GM20000 (cell line): ENCODE measurements around the gene GCLC.

ENCODE experiments used
- DNase-seq: peaks from one replicate; pipeline ENCODE4 v3.0.0; 2012; ENCODE audit warnings: low spot score
- TF ChIP-seq, protein P1 (sequence below): IDR thresholded peaks from 2 replicates; pipeline ENCODE4 v1.5.1; 2012; ENCODE audit warnings: mild to moderate bottlenecking, control low read depth; ENCODE audit errors: extremely low read depth, missing control alignments

GCLC gene

DNA sequence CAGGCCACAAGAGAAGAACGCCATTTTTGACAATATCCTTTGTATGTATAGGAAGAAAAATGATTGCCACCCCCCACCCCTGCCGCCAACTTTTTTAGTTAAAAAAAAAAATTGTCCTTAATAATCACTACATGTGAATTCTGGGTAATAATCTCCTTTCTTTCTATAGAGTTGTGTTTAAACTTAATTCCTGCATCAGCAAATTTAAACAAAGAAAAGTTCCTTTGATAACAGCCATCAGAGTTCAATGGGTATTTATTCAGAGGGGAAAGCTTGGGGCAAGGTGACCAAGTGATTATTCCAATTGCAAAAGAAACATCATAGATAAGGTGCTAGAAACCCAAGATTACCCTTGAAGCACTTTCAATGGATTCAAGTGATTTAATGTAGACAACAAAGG lies 47.0 kb downstream of the GCLC start:
- no peak for DNase-seq
- TF ChIP-seq, protein P1, sequence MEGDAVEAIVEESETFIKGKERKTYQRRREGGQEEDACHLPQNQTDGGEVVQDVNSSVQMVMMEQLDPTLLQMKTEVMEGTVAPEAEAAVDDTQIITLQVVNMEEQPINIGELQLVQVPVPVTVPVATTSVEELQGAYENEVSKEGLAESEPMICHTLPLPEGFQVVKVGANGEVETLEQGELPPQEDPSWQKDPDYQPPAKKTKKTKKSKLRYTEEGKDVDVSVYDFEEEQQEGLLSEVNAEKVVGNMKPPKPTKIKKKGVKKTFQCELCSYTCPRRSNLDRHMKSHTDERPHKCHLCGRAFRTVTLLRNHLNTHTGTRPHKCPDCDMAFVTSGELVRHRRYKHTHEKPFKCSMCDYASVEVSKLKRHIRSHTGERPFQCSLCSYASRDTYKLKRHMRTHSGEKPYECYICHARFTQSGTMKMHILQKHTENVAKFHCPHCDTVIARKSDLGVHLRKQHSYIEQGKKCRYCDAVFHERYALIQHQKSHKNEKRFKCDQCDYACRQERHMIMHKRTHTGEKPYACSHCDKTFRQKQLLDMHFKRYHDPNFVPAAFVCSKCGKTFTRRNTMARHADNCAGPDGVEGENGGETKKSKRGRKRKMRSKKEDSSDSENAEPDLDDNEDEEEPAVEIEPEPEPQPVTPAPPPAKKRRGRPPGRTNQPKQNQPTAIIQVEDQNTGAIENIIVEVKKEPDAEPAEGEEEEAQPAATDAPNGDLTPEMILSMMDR: no peak

GRCh38 chr6:53496797-53497375 lies 48.0 kb downstream of the GCLC start:
- DNase-seq: no peak
- TF ChIP-seq, protein P1: no peak

GRCh38 chr6:53495506-53496499 lies 49.1 kb downstream of the GCLC start:
- no peak for DNase-seq

DNA sequence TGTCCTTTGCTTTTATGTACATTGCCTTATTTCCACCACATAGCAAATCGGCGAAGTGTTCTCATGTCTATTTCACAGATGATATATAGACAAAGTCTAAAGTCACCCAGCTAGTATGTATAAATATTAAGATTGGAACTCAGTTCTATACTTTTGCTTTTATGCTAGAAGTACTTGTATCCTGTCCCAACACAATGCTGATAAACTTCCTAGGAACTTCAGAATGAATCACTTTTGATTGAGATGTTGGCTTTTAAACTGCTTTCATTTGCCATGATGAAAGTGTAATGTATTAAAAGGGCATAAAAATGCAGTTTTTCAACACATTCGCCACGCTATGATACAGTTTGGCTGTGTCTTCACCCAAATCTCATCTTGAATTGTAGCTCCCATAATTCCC lies 50.8 kb downstream of the GCLC start:
- no peak for DNase-seq
- TF ChIP-seq, protein P1: no peak

More at GRCh38 chr6:53495506-53496499, 49.1 kb downstream of the GCLC start:
- TF ChIP-seq, protein P1: no peak

DNA sequence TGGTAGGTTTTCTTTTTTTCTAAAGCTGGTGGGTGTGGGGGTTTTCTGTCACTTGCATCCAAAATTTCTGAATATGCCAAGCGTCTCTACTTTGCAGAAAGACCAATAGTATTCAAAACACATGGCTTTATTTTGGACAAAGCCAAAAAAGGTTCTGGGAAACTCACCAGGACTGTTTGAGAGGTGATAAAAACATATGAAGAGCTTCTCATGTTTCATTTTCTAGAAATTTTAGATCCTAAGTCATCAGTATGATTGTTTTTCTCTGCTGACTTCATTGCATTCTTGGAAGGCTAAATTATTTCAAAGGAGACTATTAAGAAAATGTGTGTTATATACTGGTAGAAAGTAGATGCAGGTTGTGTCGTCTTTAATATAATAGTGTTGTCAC lies 51.3 kb downstream of the GCLC start:
- TF ChIP-seq, protein P1: no peak
- DNase-seq: no peak

GRCh38 chr6:53492860-53493634 lies 51.9 kb downstream of the GCLC start:
- peak; percentile 51 for DNase-seq
- TF ChIP-seq, protein P1: peak; percentile 3
